ENCODE results near the gene CD28.

DNA sequence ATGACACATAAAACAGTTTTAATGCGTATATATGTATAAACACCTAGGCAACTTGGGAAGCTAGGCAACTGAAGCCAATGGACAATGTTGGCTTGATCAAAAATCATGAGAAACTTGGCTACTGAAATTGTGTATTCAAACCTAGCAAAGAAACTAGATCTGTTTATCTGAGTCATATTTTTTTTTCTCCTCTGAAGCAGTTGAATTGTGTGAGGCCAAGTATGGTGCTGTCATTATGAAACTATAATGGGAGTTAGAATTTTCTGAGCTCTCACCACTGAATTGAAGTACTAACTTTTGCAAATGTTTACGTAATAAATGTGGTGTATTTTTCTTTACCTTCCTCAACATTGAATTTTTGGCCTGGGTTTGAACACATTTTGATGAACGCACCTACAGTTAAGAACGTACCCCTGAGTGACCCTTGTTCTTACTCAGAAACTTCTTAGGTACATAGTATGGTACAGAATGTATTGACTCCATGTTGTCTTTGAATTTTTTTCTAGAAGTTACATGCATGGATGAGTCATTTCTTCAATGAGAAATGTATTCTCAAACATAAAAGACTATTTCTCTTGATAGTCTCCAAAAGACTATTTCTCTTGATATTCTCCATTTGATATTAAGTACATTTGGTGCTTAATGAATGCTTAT, 23.8 kb downstream of the CD28 start:
- TF ChIP-seq POLR2A (IDR thresholded peaks at IDR 0.05): no peak
- TF ChIP-seq, protein P1, sequence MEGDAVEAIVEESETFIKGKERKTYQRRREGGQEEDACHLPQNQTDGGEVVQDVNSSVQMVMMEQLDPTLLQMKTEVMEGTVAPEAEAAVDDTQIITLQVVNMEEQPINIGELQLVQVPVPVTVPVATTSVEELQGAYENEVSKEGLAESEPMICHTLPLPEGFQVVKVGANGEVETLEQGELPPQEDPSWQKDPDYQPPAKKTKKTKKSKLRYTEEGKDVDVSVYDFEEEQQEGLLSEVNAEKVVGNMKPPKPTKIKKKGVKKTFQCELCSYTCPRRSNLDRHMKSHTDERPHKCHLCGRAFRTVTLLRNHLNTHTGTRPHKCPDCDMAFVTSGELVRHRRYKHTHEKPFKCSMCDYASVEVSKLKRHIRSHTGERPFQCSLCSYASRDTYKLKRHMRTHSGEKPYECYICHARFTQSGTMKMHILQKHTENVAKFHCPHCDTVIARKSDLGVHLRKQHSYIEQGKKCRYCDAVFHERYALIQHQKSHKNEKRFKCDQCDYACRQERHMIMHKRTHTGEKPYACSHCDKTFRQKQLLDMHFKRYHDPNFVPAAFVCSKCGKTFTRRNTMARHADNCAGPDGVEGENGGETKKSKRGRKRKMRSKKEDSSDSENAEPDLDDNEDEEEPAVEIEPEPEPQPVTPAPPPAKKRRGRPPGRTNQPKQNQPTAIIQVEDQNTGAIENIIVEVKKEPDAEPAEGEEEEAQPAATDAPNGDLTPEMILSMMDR (IDR thresholded peaks at IDR 0.05): no peak
